DND-41 (cell line): ENCODE results near the gene MINDY4.

Experiments used
- EZH2 ChIP-seq: IDR thresholded peaks from 3 replicates; pipeline ENCODE4 v1.6.1; 2012; ENCODE audit warnings: borderline replicate concordance, low read depth, mild to moderate bottlenecking, moderate library complexity, low read length, inconsistent platforms; ENCODE audit not compliant: severe bottlenecking
- TF ChIP-seq, protein P1 (sequence below): IDR thresholded peaks from 2 replicates; pipeline ENCODE4 v1.5.1; 2012; ENCODE audit warnings: borderline replicate concordance, low read length, moderate library complexity, mild to moderate bottlenecking; ENCODE audit not compliant: poor library complexity, severe bottlenecking; ENCODE audit errors: extremely low read depth

DNA sequence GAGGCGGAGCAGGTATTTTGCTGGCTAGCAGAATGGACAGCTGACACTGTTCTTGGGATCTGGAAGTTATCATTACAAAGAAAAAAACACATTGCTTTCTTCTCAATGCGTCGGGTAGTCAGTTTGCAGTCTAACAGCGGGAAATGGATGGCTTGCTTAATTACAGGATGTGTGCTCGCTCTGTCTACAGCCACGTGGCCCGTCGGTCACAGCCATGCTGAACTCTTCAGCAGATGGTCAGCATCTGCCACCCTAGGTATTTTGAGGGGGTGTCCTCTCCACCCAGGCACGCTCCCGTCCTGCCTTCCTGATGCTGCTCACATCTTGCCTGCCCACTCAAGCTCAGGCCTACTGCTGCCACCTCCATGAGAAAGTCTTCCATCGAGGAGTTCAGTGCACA lies 39.6 kb upstream of the MINDY4 start:
- TF ChIP-seq, protein P1, sequence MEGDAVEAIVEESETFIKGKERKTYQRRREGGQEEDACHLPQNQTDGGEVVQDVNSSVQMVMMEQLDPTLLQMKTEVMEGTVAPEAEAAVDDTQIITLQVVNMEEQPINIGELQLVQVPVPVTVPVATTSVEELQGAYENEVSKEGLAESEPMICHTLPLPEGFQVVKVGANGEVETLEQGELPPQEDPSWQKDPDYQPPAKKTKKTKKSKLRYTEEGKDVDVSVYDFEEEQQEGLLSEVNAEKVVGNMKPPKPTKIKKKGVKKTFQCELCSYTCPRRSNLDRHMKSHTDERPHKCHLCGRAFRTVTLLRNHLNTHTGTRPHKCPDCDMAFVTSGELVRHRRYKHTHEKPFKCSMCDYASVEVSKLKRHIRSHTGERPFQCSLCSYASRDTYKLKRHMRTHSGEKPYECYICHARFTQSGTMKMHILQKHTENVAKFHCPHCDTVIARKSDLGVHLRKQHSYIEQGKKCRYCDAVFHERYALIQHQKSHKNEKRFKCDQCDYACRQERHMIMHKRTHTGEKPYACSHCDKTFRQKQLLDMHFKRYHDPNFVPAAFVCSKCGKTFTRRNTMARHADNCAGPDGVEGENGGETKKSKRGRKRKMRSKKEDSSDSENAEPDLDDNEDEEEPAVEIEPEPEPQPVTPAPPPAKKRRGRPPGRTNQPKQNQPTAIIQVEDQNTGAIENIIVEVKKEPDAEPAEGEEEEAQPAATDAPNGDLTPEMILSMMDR: no peak
- TF ChIP-seq EZH2: no peak
